ENCODE results near the gene MAMDC4. TPM values are rescaled to one million over a fixed set of nuclear protein-coding genes. Genes with fewer than 3 reads are reported as not detected.
"Not testable (repeated sequence)": the region's sequence is repeated elsewhere in the genome, so short reads cannot be mapped to it uniquely, and the experiment has no call there.

Gene MAMDC4
- total RNA-seq, 2 experiments from 2014 or later: 18.5 to 19.1 TPM

DNA sequence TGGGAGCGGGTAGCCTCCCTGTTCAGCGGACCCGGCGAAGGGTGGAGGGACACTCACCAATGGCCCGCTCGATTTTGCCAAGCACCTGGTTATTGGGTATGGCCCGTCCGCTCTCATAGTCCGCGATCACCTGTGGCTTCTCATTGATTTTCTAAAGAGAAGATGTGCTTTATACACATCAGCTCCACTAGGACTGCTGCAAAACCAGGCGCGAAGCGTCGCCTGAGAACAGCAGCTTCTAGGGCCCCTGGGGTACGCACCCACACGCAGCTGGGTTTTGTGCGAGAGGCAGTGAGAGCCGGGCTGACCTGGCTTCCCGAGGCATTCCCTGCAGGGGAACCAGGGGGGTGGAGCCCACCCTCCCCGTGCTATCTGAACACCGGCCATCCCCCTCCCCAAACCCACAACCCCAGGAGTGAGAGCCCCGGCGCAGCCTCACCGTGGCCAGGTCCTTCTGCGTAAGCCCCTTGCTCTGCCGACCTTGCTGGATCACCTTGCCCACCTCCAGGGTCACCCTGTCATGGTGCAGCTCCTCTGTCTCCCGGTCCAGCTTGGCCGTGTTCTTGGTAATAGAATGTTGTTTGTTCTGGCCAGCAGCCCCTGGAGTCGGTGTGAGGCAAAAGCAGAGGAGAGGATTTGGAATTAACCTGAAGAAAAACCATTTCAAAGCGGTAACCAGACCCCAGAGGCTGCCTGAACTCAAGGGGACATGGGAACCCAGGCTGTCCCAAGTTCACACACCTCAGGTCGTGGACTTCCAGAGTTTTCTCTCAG, 10.9 kb downstream of the MAMDC4 start:
- Mint-ChIP-seq H3K9me3 (no peaks in the 10 kb centered on the region), H3K36me3 (ENCODE audit: low read depth) (peaks cover 15% of the 10 kb centered on the region), H3K4me1 (ENCODE audit: low read depth) (peaks cover 10% of the 10 kb centered on the region), H3K4me3 (no peak overlapping the region), H3K27ac (no peak overlapping the region), H3K27me3 (no peaks in the 10 kb centered on the region)
- intact Hi-C loops (cut with micrococcal nuclease): no loop called here
- ChIA-PET POLR2A (interaction anchor here (0.6 to 2.8 kb wide), 4 partner anchors 13 to 19 kb away, joined by 3 to 8 read pairs (median 6); no protein-coding TSS in a partner anchor), CTCF (interaction anchor here (0.9 to 1.4 kb wide), 4 partner anchors 9 to 167 kb away, joined by 3 to 5 read pairs (median 3); partner anchors contain the start of gene AJM1)
- ATAC-seq (no peak), DNase-seq (no peak)
- TF ChIP-seq, protein P1, sequence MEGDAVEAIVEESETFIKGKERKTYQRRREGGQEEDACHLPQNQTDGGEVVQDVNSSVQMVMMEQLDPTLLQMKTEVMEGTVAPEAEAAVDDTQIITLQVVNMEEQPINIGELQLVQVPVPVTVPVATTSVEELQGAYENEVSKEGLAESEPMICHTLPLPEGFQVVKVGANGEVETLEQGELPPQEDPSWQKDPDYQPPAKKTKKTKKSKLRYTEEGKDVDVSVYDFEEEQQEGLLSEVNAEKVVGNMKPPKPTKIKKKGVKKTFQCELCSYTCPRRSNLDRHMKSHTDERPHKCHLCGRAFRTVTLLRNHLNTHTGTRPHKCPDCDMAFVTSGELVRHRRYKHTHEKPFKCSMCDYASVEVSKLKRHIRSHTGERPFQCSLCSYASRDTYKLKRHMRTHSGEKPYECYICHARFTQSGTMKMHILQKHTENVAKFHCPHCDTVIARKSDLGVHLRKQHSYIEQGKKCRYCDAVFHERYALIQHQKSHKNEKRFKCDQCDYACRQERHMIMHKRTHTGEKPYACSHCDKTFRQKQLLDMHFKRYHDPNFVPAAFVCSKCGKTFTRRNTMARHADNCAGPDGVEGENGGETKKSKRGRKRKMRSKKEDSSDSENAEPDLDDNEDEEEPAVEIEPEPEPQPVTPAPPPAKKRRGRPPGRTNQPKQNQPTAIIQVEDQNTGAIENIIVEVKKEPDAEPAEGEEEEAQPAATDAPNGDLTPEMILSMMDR (IDR thresholded peaks at IDR 0.05): no peak

DNA sequence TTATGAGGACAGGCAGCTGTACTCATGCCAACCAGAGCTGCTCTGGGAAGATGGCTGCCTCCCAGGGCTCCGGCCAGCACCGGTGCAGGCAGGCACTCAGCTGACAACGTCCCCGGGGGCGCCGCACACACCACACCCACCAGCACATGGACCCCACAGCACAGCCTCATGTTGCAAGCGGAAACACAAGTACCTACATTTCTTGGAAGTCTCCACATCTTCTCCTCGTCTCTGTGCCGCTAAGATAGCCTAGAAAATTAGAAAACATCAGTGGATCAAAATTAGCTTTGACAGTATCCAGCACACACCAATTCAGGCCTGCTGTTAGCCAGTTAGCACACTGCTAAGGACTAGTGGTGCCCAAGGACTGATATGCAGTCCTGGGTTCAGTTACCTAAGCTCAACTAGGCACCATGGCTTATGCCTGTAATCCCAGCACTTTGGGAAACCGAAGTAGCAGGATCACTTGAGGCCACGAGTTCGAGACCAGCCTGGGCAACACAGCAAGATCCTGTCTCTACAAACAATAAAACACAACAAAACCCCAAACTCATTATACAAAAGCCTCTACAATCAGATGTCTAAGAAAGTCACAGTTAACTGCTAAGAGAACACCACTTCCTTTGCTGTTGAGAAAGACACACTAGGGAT, 11.6 kb downstream of the MAMDC4 start:
- ATAC-seq (no peak), DNase-seq (no peak)
- Mint-ChIP-seq H3K27ac (no peak overlapping the region), H3K4me1 (ENCODE audit: low read depth) (peaks cover 10% of the 10 kb centered on the region), H3K4me3 (no peak overlapping the region), H3K36me3 (ENCODE audit: low read depth) (peaks cover 15% of the 10 kb centered on the region), H3K27me3 (no peaks in the 10 kb centered on the region), H3K9me3 (no peaks in the 10 kb centered on the region)
- TF ChIP-seq, protein P1 (IDR thresholded peaks at IDR 0.05): no peak
- intact Hi-C loops (cut with micrococcal nuclease): no loop called here
- ChIA-PET CTCF (interaction anchor here (1.2 to 1.4 kb wide), 2 partner anchors 18 to 21 kb away, joined by 3 to 5 read pairs; partner anchors contain the start of gene AJM1), POLR2A (interaction anchor here (1.3 kb wide), 1 partner anchor 14 kb away, joined by 4 read pairs; no protein-coding TSS in a partner anchor)

DNA sequence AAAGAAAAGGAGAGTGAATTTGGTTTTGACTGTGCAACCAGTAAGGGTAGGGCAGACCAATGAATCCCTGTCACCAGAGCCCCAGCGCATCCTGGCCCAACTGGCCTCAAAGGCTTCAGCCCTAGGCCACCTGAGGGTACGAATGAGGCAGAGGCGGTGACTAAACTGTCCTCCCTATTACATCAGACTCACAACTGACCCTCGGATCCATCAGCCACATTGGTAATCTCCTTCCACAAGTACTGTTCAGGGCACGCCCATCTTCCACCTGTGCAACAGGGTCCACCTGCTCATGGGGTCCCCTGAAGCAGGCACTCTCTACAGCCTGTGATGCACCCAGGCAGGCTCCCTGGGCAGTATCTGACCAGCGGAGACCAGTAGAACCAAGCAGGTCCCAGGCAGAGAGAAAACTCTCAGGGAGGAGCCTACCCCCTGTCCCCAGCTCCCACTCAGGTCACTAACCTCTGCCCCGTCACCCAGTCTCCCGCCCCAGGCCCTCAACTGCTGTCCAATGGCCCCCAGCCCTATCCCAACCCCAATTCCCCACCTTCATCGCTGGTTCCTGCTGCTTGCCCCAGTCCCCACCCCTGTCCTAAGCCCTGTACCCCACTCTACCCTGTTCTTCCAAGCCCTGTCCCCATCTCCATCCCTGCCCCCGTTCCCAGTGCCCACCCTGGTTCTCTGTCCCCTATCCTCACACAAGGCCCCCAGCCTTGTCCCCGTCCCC, 13.1 kb downstream of the MAMDC4 start:
- ChIA-PET CTCF (no interaction called here), POLR2A (interaction anchor here (0.7 to 1.0 kb wide), 2 partner anchors 9 to 20 kb away, joined by 3 read pairs; no protein-coding TSS in a partner anchor)
- Mint-ChIP-seq H3K4me3 (peak overlapping the region; percentile 77), H3K4me1 (ENCODE audit: low read depth) (peaks cover 10% of the 10 kb centered on the region), H3K27me3 (no peaks in the 10 kb centered on the region), H3K36me3 (ENCODE audit: low read depth) (peaks cover 15% of the 10 kb centered on the region), H3K9me3 (no peaks in the 10 kb centered on the region), H3K27ac (peak overlapping the region; percentile 73)
- no peak for ATAC-seq
- TF ChIP-seq, protein P1 (IDR thresholded peaks at IDR 0.05): no peak
- intact Hi-C loops (cut with micrococcal nuclease): no loop called here
- no peak for DNase-seq

DNA sequence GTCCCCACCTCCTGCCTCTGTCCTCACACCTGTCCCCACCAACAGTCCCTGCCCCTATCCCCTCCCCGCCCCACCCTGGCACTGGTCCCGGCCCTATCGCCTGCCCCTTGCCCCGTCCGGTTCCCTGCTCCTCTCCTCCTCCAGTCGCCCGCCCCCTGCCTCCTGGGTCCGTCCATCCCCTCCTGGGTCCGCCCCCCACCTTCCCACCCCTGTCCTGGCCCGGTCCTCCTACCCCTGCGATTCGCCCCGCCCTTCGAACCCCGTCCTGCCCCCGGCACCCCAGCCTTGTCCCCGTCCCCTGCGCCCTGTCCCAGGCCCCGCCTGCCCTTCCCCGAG, 13.6 kb downstream of the MAMDC4 start:
- TF ChIP-seq, protein P1 (IDR thresholded peaks at IDR 0.05): no peak
- intact Hi-C loops (cut with micrococcal nuclease): no loop called here
- Mint-ChIP-seq H3K9me3 (no peaks in the 10 kb centered on the region), H3K27me3 (no peaks in the 10 kb centered on the region), H3K4me3 (peak overlapping the region; percentile 77), H3K36me3 (ENCODE audit: low read depth) (peaks cover 15% of the 10 kb centered on the region), H3K27ac (peak overlapping the region; percentile 73), H3K4me1 (ENCODE audit: low read depth) (peaks cover 10% of the 10 kb centered on the region)
- DNase-seq (no peak), ATAC-seq (peak; percentile 17)
- ChIA-PET POLR2A (interaction anchor here (0.6 to 1.5 kb wide), 3 partner anchors 16 to 125 kb away, joined by 3 to 4 read pairs (median 3); no protein-coding TSS in a partner anchor), CTCF (no interaction called here)

DNA sequence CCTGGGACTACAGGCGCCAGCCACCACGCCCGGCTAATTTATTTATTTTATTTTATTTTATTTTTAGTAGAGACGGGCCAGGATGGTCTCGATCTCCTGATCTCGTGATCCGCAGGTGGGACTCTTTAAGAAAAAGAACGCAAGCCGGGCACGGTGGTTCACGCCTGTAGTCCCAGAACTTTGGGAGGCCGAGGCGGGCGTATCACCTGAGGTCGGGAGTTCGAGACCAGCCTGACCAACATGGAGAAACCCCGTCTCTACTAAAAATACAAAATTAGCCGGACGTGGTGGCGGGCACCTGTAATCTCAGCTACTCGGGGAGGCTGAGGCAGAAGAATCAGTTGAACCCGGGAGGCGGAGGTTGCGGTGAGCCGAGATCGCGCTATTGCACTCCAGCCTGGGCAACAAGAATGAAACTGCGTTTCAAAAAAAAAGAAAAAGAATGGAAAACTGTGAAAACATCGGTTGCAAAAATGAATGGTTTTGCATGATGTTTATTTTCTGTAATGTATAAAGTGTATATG, 14.8 kb downstream of the MAMDC4 start:
- H3K9me3 Mint-ChIP-seq; H3K27me3 Mint-ChIP-seq; intact Hi-C loops (cut with micrococcal nuclease); H3K4me1 Mint-ChIP-seq (ENCODE audit: low read depth); DNase-seq; ATAC-seq: not testable (repeated sequence)
- ChIA-PET POLR2A (interaction anchor here (1.2 to 2.0 kb wide), 4 partner anchors 14 to 20 kb away, joined by 3 to 6 read pairs (median 4); partner anchors contain the start of gene TRAF2), CTCF (interaction anchor here (1.2 to 1.8 kb wide), 2 partner anchors 24 to 75 kb away, joined by 3 to 5 read pairs; partner anchors contain the start of gene AJM1)
- peaks cover 15% of the 10 kb centered on the region for H3K36me3 Mint-ChIP-seq (ENCODE audit: low read depth)
- H3K27ac Mint-ChIP-seq: peak overlapping the region; percentile 82
- peak overlapping the region; percentile 69 for H3K4me3 Mint-ChIP-seq
